Measurements from ENCODE around the gene THBD.
"Not testable (repeated sequence)": the region's sequence is repeated elsewhere in the genome, so short reads cannot be mapped to it uniquely, and the experiment has no call there.

THBD gene

DNA sequence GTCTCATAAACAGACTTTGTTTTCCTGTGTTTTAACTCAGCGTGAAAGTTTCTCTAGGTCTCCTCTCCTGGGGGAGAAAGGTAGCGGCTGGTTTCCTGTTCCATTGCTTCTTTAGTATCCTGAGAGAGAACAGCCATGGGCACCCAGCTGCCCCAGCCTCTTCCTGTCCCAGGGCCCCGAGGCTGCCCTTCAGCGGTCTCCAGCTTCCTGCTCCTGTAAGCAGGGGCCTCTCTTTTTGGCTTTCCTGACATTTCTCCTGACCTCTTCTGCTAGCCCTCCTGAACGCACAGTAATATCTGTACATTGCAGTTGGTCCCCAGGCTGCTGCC, 16.8 kb downstream of the THBD start:
- DNase-seq, result no peak

DNA sequence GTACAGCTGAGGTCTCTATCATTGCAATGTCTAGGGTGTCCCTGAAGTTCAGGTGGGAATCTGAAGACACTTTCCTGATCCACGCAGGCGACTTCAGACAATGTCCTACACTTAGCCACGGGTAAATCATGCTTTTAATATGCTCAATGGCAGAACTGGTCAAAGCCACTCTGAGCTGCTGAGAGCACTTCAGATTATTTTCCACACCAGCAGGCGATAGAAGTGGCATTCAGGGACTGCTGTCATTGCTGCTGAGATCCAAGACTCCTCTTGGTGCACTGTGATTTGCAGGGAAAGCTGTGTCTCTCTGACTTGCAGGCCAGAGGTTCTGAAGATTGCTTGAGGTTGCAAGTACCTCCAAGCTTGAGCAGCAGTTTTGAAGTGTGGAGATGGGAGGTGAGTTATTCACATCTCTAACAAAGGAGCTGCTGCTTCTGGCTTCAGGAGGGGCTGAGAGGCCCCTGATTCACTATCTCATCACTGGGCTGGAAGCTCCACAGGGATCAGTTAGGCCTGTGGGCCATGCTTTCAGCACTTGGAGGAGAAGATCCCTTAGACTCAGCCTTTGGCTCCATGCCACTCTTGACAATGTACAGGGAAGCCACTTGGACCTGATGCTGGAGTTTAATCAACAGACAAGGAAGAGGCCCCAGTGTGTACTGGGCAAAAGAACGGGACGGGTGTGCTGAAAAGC, 17.3 kb downstream of the THBD start:
- no peak for DNase-seq

DNA sequence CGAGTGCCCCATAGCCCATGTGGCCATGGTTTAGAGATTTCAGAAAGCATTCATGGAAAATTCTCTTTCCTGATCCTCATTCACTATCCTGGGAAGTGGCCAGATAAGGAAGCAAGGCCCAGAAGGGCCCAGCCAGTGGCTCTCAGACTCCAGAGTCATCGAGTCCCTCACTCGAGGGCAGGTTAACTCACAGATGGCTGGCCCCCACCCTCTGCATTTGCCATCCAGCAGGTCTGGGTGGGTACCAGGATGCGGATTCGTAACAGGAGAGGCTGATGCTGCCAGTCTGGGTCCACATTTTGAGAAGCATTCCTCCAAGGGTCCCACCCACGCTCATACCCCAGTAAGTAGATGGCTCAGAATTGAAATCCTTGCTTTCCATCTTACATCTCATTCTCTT, 18.1 kb downstream of the THBD start:
- DNase-seq, result no peak

DNA sequence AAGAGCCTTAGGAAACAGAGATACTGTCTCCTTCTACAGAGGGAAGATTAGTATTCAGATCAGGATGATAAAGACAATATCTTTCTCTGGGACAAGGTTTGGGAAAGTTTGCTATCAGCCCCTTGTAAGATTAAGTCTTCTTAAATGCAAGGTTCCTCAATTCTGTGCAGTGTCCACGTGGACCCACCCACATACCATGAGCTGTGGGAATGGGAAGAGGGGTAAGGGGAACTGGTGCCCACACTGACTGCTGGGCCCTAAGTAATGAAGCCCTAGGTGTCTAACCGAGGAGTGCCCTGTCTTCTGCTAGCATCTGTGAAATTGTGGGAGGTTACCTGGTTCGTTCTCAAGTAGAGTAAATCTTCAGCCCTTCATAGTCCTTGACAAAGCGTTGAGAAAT, 20.1 kb downstream of the THBD start:
- no peak for DNase-seq

DNA sequence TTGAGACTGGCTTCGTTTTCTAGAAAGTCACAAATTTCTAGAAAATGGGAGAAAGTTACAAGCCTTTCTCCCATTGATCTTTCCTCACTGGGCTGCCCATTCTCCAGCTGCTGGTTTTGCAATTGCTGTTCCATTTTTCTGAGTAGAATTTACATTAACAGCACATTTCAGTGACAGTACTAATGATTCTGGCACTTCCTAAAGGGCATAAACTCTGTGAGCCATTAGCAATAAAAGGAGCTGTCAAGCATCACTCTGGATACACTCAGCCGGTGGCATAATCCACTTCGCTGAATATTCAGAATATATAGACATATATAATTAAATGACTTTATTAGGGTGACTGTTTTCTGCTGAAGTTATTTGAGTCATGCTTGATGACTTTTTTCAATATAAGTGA, 21.1 kb downstream of the THBD start:
- no peak for DNase-seq

DNA sequence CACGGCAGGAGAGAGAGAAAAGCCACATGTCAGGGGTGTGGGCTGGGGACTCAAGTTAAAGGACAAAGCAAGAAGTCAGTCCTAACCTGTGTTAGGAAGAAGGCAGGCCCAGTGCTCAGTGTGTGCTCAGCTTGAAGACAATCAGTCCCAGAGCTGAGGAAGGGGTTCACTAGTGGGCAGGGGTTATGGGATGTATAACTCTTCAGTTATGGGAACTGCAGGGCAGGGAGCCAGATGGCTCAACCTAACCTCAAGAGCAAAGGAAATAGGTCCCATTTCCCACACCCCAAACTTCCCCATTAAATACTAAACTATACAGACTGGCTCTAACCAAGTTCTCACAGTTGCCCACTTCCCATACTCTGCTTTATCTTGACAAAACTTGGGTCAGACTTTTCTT, 21.8 kb downstream of the THBD start:
- DNase-seq, result no peak

DNA sequence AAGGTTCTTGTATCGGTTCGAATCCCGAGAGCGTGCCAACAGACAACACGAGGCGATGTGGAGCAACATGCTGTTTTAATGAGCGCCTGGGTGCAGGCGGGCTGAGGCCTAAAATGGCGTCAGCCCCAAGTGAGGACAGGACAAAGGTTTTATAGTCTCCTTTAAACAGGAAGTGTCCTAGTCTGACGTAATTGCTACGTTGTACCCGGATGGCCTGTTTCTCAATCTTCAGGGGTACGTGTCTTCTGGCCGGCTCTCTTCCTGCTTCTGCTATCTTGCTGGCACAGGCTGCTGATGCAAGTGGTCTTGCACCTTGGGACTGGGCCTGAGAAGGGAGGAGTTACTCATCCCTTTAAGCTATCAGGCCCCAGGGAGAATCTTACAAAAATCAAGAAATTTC, 24.0 kb downstream of the THBD start:
- not testable (repeated sequence) for DNase-seq

DNA sequence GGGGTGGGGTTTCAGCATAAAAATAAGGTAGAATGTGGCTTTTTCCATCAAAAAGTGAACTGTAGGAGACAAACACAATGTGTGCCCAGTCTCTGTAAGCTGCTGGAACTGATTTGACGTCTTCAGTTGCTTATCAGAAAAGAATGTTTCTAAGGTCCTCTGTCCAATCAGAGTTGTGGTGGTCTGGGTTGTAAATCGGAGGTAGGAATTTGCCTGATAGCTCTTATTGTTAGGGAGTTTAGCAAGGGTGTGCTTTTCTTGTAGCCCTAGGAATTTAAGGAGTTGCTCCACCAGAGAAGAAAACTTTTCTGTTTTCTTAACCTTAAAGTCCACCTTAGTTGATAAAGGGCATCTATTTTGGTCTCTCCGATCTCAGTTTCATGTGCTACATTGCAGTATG, 24.8 kb downstream of the THBD start:
- DNase-seq, result no peak

DNA sequence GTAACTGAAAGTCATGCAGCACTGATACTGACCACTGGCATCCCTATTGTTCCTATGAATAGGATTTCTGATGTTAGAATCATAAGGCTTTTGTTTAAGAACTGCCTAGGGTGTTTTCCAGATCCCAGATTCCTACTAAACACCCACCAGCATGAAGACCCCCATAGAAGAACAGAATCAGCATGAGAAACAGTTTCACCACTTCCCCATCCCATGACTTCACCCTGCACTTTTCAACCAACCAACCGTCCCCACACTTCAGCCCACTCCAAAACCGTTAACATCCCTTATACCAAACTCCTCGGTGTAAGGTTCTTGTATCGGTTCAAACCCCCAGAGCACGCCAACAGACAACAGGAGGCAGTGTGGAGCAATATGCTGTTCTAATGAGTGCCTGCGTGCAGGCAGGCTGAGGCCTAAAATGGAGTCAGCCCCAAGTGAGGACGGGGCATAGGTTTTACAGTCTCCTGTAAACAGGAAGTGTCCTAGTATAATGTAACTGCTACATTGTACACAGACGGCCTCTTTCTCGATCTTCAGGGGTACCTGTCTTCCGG, 25.8 kb downstream of the THBD start:
- DNase-seq, result no peak

DNA sequence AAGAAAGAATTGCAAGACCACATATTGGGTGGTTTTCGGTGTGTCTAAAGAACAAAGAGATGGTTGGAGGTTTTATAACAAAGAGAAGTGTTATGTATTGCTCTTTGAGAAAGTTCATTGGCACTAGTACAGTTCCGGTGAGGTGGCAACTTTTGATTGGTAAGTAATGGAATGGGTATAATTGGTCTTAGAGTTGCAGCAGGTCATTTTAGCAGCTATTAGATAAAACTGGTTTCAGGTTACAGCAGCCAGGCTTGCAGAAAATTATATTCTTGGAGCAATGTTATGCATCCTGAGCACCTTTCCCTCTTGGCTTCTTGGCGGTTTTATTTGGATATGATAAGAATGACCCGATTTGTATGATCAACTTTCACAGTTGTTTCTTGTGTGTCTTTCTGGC, 26.6 kb downstream of the THBD start:
- DNase-seq, result no peak

DNA sequence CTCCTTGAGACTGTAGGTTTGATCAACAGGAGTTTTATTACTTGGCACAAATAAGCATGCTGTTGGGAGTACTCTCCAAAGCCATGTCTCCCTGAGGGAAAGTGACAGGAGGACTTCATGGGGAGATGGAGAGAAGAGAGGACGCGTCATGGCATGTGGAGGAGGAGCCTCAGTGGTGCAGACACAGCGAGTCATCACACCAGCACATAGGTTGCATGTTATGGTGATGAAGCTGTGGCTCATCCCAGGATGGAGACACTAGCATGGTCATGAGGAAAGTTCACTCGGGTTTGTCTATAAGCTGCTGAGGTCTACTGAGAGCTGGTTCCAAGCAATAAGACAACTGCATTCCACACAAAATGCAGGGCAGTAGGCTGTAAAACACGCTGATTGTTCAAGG, 27.5 kb downstream of the THBD start:
- no peak for DNase-seq

DNA sequence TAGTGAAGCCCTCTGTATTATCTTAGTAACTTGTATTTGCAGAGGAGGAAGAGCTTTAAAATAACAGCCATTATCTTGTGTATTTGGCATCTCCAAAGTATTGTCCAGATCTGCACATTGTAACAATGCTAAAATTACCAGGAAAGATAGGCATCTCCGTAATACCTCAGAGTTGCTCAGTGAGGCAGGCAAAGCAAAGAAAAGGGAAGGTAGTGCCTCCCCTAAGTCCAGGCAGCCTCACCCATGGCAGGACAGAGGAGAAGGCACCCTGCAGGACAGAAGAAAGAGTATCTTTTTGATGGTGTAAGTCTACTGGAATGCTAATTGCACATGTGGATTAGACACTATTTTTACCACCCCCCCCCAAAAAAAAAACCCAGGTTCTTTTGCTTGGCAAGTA, 27.9 kb downstream of the THBD start:
- no peak for DNase-seq

DNA sequence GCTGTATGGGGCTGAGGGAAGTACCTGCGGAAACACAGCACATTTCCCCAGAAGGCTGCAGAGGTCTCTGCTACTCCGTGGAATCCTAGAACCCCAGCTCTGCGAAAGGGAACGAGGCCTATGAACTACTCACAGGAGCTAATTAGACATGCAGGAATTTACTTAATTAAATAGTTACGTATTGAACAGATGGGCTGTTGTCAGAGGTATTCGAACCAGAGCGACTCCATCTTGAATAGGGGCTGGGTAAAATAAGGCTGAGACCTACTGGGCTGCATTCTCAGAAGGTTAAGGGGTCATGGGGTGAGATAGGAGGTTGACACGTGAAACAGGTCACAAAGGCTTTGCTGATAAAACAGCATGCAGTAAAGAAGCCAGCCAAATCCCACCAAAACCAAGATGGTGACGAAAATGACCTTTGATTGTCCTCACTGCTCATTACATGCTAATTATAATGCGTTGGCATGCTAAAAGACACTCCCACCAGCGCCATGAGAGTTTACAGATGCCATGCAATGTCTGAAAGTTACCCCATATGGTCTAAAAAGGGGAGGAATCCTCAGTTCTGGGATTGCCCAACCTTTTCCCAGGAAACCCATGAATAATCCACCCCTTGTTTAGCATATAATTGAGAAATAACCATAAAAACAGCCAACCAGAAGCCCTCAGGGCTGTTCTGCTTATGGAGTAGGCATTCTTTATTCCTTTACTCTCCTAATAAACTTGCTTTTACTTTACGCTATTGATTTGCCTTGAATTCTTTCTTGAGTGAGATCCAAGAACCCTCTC, 29.0 kb downstream of the THBD start:
- no peak for DNase-seq

DNA sequence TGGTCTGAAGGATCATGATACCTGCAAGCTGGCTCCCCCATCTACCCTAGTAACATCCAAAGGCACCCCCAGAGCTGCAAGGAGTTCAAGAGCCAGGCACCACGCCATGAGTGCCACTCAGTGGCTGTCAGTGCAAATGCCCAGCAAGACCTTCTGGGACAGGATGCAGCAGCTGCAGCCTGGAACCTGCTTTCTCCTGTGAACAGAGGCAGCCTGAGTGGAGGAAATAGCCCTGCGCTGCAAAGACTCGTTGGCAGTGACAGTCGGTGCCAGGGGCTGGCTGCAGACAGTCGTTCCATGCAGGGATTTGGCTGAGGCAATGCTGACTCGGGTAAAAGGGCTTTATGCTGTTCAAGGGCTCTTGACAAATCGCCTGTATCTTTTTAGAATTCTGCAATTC, 30.1 kb downstream of the THBD start:
- DNase-seq, result no peak

DNA sequence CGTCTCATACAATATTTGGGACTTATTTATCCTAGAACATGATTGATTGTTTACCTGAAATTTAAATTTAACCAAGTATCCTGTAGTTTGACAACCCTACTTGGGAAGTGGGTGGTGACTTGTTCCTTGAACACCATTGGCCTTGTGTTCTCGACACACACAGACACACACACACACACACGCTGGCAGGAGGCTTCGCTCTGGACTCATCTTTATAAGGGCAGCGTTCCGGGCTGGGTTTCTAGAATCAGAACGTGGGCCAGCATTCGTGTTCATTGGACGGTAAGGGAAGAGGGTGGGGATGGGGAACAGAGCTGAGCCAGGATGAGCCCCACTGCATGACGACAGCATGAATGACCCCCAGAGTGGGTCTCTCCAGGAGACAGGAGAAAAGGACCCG, 30.5 kb downstream of the THBD start:
- no peak for DNase-seq

DNA sequence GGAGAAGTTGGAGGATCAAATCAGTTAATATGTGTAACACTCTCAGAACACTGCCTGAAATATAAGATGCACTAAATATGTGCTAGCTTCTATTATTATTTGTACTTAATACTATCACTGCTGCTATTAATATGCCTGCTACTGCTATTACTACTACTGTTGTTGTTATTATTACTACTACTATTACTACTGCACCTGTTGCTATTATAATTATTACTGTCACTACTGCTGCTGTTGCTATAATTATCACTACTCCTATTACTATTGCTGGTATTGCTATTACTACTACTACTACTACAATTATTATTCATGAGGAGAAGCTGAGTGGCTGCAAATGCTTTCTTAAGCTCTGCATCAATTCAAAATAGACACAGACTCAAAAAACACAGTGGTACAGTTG, 31.0 kb downstream of the THBD start:
- no peak for DNase-seq

DNA sequence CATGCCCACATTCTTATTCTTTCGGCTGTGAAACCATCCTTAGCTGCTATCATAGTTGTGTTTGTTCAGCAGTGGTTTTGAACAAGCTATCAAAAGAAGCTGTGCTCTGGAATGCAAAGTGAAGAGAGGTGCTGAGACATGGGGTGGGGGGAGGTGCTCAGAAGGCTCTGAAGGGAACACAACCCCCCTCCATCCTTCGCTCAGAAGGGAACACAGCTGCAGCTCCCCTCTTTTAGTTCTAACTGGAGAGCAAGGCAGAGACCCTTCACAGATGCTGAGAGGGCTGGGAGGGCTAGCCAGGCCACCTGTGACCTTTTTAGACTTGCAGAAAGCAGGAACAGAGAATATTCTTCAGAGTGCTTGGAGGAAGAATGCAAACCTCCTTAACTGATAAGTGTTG, 32.0 kb downstream of the THBD start:
- DNase-seq, result no peak

DNA sequence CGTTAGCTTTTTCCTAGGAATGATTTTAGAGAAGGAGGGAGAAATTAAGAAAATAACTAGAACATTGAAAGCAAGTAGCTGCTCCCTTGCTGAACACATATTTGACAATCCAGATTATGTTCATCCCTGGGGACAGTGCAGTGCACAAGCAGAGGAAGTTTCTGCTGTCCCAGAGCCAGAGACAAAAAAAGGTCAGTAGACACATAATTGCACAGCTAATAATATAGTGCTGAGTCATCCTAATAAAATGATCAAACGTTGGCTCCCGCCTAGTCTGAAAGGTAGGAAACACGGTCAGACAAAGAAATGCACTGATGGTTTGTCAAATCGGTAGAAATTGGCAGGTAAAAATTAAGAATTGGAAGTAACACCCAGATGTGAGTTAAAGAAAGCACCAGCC, 36.0 kb downstream of the THBD start:
- no peak for DNase-seq

DNA sequence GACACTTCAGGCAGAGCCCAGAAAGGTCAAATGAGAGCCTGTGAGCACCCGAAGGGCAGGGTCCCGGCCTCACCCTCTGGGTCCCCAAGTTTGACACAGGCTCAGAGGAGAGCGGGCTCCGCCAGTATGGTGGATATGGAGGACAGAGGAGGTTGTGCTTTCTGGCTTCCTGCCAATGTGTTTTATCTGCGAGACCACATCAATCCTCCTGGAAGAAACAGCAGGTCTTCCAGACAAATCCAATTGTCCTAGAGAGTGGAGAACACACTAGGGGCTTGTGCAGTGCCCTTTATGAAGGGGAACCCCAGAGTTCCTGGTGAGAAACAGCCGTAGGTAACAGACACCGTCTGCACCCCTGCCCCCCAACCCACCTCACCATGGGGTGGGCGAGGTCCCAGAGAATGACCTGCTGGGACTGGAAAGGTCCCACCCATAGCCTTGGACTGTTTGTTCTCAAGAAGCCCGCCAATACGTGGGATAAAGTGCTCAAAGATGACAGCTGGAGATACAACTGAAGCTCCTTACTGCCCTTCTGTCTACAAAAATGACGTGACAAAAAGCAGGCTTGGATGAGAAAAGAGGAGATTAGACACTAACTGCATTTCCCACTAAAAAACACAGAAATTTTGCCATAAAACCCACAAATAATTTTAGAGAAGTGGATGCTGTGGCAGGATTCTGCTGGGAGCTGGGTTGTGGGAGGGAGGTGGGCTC, 38.3 kb downstream of the THBD start:
- DNase-seq, result no peak

DNA sequence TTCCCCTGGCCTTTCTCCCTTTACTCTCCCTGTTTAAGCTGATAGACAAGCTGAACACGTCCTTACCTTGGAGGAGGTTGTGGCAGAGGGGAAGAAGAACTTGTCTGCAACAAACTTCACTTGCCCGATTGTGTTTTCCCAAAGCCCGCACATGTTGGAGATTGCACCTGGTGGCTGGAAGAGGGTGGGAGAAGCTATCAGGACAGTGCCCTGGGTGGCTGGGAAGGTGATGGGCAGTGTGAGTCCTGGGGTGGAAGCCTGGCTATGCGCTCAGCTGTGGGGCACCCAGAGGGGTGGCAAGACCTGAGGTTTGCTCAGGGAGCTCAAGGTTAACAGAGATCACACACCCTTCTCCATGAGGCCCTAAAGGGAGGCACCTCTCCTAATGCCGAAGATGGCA, 39.4 kb downstream of the THBD start:
- no peak for DNase-seq

DNA sequence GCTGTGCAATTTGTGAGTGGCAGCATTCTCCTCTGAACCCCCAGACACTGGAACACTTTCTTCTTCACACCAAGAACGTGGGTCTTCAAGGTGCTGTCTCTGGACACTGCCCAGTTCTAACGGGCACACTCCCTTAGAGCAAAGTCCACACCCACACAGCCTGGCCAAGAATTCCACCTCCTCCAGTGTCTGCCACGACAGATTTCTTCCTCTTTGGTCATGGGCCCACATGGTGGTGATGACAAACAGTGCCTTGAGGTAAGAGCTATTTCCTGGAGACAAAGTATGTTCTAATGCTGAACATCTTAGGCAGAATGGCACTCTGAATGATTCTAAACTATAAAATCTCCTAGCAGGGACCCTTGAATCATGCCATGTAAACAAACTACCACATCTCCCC, 39.8 kb downstream of the THBD start:
- no peak for DNase-seq

DNA sequence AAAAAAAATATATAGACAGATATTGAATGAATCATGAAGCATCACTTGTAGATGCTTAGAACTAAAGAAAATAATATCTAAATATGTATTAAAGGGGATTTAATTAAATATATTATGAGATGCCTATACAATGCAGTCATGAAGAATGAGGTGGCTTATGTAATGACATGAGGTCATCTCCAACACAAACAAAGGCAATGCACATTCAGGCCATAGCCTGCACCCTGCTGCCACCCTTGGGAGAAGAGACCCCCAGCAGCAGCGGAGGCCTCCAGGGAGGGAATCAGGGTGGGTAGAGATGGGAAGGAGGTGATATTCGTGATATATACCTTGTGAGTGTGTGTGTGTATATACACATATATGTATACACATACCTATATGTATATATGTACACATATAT, 40.8 kb downstream of the THBD start:
- DNase-seq, result no peak

DNA sequence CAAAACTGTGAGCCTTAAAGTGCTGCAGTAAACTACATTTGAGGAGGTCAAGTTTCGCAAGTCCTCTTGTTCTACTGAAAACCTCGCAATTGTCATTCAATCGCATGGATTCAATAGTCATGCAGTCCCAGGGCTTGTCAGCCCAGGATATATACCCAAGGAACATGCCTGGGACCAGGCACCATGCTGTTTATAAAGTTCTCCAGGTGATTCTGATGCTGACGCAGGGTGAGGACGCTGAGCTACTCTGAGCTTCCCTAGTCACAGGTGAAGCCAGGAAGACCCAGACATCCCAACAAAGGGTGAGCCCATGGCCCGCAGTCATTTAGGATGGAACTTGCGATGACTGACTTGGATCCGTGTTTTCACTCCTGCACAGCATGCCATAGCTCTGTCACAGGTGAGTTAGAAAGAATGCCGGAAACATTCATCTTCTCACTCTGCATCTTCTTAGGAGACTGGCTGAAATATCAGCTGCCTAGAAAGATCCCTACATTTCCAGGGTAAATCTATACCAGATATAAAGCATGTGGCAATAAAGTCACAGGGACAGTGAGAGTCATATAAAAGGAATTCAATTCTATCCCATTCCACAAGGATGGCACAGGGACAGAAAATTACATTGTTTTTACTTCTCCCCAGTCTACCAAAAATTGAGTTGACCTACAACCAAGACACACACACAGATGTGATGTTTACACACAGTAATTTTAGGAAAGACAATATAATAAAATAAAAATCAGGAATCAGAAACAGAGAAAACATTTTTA, 41.4 kb downstream of the THBD start:
- DNase-seq, result no peak
